Stimulated activated naive CD8-positive, alpha-beta T cell treated with anti-CD3 and anti-CD28 coated beads, Interleukin-15, Interleukin-2, amounts not matched to agents 100 U/mL and 50 U/mL, for 24 hours (primary cell): ENCODE results near the gene NKX1-1.

Experiments
- ATAC-seq: fragments of 150-1000 bp; cut with Tn5 transposase; one replicate; pipeline ENCODE4 v1.10.0; 2021
- DNase-seq: peaks from one replicate; pipeline ENCODE4 v3.0.0; 2021

The NKX1-1 gene

DNA sequence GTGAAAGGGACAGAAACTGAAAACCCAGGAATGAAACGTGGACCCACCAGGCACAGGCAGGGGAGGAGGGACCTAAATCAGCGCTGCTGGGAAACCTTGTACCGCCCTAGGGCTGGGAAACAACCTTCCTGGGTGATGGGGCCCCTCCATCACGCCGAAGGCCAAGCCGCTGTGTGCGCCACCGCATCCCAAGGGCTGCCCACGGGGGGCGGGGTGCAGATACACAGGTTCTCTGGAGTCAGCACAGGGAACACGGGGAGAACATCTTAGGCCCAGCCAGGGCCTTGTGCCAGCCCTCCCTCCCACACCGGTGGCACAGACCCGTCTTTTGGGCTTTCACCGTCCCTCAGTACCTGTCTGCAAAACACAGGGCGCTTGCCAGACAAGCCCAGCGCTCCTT, 46.3 kb downstream of the NKX1-1 start:
- no peak for ATAC-seq
- no peak for DNase-seq

- no peak for ATAC-seq
- no peak for DNase-seq
Observed at GRCh38 chr4:1359144-1359501, 47.1 kb downstream of the NKX1-1 start.

DNA sequence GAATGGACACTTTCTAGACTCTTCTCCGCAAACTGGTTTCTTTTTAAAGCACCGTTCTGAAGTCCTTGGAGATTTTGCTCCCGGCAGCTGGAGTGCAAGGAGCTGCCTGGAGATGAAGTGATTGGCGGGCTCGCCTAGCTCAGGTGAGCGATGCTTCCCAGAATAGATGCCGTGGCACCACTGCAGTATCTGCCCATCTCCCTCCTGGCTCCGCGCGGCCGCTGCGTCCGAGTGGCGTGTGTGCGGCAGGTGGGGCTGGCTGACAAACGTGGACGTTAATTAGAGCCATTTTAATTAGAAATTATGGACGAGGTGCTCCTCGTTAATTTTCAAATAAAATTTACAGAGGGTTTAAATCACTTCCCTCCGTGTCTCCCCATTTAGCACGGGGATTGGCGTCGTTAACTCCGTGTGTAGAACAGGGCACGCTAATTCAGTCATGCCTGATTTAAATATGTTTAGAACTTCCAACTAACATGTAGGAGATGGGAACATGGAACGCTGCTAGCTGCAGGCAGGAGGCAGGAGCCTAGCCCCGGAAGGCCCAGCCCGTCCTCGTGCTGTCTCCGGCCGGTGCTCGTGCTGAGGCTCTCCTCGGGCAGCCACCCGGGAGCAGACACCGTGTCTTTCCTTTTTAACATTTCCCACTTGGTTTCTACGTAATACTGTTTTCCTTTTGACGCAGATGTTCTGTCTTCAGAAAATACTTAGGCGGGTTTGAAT, 47.7 kb downstream of the NKX1-1 start:
- ATAC-seq: no peak
- DNase-seq: no peak

GRCh38 chr4:1357356-1358248, 48.6 kb downstream of the NKX1-1 start:
- ATAC-seq (no peak), DNase-seq (no peak)

DNA sequence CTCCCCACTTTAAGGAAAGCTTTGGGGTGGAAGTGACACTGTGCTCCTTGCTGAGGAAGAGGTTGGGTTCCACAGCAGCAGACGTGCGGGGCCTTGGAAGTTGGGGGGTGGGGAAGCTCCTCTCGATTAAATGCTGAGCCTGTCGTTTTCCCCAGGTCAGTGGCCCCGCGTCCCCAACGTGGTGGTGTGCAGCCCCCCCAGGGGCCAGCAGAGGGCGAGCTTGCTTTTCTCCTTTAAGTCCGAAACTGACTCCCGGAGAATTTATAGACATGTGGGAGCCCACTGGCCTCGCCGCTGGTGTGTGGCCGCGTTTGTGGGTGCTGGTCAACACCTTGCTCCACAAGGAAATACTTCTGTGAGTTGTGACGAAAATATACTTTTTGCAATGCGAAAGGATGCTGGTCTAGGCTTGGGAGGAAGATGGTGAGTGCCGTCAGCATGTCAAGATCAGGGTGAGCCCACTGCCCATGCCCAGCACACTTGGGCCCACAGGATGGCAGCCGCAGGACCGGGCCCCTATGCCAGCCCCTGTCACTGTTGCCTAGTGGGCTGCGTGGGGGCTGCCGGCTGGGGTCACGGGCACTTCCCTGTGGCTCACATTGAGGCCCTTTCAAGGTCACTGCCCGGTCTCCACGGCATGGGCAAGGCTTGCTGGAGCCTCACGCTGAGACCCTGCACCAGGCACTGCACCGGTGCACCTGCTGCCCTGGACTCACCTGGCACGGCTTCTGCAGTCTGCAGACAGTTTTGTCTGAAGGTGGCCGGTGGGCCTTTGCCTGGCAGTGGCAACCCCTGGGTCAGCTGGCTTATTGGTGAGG, 49.9 kb downstream of the NKX1-1 start:
- no peak for ATAC-seq
- peak; percentile 66 for DNase-seq

- DNase-seq (no peak), ATAC-seq (no peak)
Observed at GRCh38 chr4:1355378-1355777, 50.9 kb downstream of the NKX1-1 start.

DNA sequence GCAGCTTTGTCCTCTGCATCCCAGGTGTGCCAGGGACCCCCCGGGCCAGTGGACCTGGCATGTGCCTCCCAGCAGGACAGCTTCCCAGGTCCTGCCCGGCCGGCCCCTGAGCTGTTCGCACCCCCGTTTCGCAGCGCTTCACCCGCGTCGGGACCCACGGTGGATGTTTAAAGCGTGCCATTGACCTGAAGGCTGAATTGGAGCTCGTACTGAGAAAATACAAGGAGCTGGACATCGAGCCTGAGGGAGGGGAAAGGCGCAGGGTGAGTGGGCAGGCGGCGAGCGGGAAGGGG, 51.3 kb downstream of the NKX1-1 start:
- ATAC-seq (no peak), DNase-seq (no peak)

- DNase-seq (no peak), ATAC-seq (no peak)
Observed at GRCh38 chr4:1354136-1354982, 51.9 kb downstream of the NKX1-1 start.

GRCh38 chr4:1353186-1354055, 52.8 kb downstream of the NKX1-1 start:
- DNase-seq (no peak), ATAC-seq (no peak)
